ENCODE results near the gene TGFBR2.

Gene TGFBR2

DNA sequence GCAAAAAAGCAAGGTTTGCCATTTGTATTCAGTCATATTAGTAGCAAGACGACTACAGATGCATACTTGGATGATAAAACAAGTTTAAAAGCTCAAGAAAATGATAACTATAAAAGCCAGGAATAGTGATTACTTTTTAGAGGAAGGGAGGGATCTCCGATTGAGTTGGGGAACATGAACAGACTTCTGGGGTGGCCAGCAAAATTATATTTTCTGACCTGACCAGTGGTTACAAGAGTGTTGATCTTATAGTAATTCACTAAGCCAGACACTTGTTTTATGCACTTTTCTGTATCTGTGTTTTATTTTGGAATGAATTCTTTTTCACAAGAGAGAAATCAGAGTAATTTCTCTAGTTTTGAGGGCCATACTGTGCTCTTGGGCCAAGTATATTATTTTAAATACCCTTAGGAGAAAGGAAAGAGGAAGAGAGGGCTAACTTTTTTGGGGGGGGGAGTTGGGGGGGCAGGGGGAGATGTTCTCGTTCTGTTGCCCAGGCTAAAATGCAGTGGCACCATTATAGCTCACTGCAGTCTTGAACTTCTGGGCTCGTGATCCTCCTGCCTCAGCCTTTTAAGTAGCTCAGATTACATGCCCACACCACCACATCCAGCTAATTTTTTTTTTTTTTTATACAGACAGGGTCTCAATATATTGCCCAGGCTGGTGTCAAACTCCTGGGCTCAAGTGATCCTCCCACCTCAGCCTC is 57.3 kb downstream of the TGFBR2 start:
- TF ChIP-seq SIN3A (IDR thresholded peaks at IDR 0.05; ENCODE audit: borderline replicate concordance, insufficient read depth, low read length) (no peak), TAF1 (IDR thresholded peaks at IDR 0.05; ENCODE audit: borderline replicate concordance, insufficient read depth, low read length) (no peak), POLR2AphosphoS5 (IDR thresholded peaks at IDR 0.05; ENCODE audit: low read depth, low read length) (no peak), FOXP2 (optimal IDR thresholded peaks at IDR 0.05; ENCODE audit: borderline replicate concordance, extremely low read depth, extremely low read length, insufficient read depth) (no peak)
- TF ChIP-seq, protein P1, sequence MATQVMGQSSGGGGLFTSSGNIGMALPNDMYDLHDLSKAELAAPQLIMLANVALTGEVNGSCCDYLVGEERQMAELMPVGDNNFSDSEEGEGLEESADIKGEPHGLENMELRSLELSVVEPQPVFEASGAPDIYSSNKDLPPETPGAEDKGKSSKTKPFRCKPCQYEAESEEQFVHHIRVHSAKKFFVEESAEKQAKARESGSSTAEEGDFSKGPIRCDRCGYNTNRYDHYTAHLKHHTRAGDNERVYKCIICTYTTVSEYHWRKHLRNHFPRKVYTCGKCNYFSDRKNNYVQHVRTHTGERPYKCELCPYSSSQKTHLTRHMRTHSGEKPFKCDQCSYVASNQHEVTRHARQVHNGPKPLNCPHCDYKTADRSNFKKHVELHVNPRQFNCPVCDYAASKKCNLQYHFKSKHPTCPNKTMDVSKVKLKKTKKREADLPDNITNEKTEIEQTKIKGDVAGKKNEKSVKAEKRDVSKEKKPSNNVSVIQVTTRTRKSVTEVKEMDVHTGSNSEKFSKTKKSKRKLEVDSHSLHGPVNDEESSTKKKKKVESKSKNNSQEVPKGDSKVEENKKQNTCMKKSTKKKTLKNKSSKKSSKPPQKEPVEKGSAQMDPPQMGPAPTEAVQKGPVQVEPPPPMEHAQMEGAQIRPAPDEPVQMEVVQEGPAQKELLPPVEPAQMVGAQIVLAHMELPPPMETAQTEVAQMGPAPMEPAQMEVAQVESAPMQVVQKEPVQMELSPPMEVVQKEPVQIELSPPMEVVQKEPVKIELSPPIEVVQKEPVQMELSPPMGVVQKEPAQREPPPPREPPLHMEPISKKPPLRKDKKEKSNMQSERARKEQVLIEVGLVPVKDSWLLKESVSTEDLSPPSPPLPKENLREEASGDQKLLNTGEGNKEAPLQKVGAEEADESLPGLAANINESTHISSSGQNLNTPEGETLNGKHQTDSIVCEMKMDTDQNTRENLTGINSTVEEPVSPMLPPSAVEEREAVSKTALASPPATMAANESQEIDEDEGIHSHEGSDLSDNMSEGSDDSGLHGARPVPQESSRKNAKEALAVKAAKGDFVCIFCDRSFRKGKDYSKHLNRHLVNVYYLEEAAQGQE (IDR thresholded peaks at IDR 0.05; ENCODE audit: insufficient read depth in 1 of 2, low read depth in 2 of 2, low read length in 2 of 2), result no peak

DNA sequence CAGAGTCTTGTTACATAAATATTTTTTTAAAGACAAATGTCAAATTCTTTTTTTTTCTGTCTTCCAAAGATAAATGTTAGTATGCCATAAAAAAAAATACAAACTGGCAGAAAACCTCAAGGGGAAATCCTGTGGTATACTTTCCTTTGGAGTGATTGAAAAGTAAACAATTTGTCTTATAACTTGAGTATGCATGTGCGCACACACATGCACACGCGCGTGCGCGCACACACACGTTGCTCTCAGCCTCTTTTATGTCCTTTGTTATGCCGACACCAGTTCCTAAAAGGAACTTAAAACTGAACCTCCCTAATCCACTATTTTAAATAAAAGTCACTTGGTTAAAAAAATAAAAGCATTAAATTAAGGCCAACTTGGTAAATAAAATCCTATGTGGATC is 58.1 kb downstream of the TGFBR2 start:
- TF ChIP-seq TAF1 (IDR thresholded peaks at IDR 0.05; ENCODE audit: borderline replicate concordance, insufficient read depth, low read length) (no peak), SIN3A (IDR thresholded peaks at IDR 0.05; ENCODE audit: borderline replicate concordance, insufficient read depth, low read length) (no peak)

DNA sequence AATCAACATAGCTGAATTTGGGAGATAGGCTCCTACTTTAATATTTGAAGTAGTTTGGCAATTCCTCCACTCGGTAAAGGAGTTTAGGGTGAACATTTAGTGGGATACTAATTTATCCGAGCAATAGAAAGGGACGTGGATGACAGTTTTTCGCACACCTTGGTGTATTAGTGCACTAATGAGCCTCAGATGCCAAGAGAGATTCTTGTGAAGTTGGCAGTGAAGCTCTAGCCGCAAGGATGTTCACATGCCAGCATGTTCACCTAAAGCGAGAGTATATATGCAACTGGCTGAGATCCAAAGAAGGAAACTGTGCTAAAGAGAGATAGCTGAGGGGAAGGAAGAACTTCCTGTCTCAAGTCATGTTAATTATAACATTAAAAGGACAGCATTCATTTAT is 58.5 kb downstream of the TGFBR2 start:
- TF ChIP-seq POLR2AphosphoS5 (IDR thresholded peaks at IDR 0.05; ENCODE audit: low read depth, low read length), result no peak
- TF ChIP-seq TAF1 (IDR thresholded peaks at IDR 0.05; ENCODE audit: borderline replicate concordance, insufficient read depth, low read length), result no peak
- no peak for TF ChIP-seq FOXP2 (optimal IDR thresholded peaks at IDR 0.05; ENCODE audit: borderline replicate concordance, extremely low read depth, extremely low read length, insufficient read depth)
- TF ChIP-seq SIN3A (IDR thresholded peaks at IDR 0.05; ENCODE audit: borderline replicate concordance, insufficient read depth, low read length), result no peak
- TF ChIP-seq, protein P1 (IDR thresholded peaks at IDR 0.05; ENCODE audit: insufficient read depth in 1 of 2, low read depth in 2 of 2, low read length in 2 of 2), result no peak

DNA sequence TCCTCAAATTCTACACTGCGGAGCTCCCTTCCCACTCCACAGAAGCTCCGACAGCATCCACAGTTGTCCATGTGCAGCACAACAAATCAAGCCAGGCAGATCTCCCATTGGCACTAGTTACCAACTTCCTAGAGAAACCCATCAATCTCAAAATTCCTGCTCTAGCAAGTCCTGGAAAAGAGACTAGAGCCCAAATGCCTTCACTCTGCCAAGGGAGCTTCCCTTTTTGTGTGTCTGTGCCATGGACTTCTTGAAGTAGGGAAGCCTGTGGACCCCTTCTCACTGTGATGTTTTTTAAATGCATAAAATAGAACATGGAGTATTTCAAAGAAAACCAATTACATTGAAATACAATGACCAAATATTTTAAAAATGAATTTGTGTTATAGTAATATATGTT is 59.1 kb downstream of the TGFBR2 start:
- no peak for TF ChIP-seq FOXP2 (optimal IDR thresholded peaks at IDR 0.05; ENCODE audit: borderline replicate concordance, extremely low read depth, extremely low read length, insufficient read depth)
- no peak for TF ChIP-seq TAF1 (IDR thresholded peaks at IDR 0.05; ENCODE audit: borderline replicate concordance, insufficient read depth, low read length)
- TF ChIP-seq SIN3A (IDR thresholded peaks at IDR 0.05; ENCODE audit: borderline replicate concordance, insufficient read depth, low read length), result no peak
- TF ChIP-seq, protein P1 (IDR thresholded peaks at IDR 0.05; ENCODE audit: insufficient read depth in 1 of 2, low read depth in 2 of 2, low read length in 2 of 2), result no peak
- no peak for TF ChIP-seq POLR2AphosphoS5 (IDR thresholded peaks at IDR 0.05; ENCODE audit: low read depth, low read length)

DNA sequence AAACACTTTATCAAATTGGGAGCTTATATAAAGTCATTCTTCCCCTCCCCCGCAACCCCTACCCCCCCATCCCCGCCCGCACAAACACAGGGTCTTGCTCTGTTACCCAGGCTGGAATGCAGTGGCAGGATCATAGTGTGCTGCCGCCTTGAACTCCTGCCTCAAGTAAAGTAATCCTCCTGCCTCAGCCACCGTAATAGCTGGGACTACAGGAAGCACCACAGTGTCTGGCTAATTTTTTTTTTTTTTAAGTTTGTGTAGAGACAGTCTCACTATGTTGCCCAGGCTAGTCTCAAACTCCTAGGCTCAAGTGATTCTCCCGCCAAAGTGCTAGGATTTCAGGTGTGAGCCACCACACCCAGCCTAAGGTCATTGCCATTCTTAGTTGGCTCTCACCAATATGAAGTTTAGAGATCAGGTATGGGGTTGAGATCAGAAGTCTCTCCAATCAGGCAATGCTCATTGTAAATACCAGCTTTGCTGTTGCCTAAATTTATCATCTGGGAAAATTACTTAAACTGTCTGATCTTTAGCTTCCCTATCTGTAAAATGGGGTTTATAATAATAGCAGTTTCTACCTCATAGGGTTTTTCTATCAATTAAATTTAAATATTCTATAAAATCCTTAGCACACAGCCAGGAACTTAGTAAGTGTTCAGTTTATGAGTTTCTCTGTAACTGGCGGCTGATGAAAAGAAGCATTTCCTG is 60.3 kb downstream of the TGFBR2 start:
- TF ChIP-seq SIN3A (IDR thresholded peaks at IDR 0.05; ENCODE audit: borderline replicate concordance, insufficient read depth, low read length) (no peak), FOXP2 (optimal IDR thresholded peaks at IDR 0.05; ENCODE audit: borderline replicate concordance, extremely low read depth, extremely low read length, insufficient read depth) (no peak), TAF1 (IDR thresholded peaks at IDR 0.05; ENCODE audit: borderline replicate concordance, insufficient read depth, low read length) (no peak), POLR2AphosphoS5 (IDR thresholded peaks at IDR 0.05; ENCODE audit: low read depth, low read length) (no peak)
- TF ChIP-seq, protein P1 (IDR thresholded peaks at IDR 0.05; ENCODE audit: insufficient read depth in 1 of 2, low read depth in 2 of 2, low read length in 2 of 2), result no peak

All from PFSK-1 (cell line).